HUES6 (cell line): ENCODE data around the gene COG8.
A peak's percentile ranks its signal among the peaks of the same experiment; 100 is the strongest.

Experiments used
- H3K27ac ChIP-seq: 2 replicates; pipeline ENCODE4 v1.7.0; 2013; ENCODE audit warnings: low read depth, mild to moderate bottlenecking, low read length, inconsistent platforms
- H3K27me3 ChIP-seq: 2 replicates; pipeline ENCODE4 v1.6.1; 2013; ENCODE audit warnings: low read length; ENCODE audit not compliant: control insufficient read depth, insufficient read depth
- H3K36me3 ChIP-seq: 2 replicates; pipeline ENCODE4 v1.6.1; 2013; ENCODE audit warnings: low read length; ENCODE audit not compliant: control insufficient read depth, insufficient read depth
- H3K4me1 ChIP-seq: 2 replicates; pipeline ENCODE4 v1.6.1; 2013; ENCODE audit warnings: low read length; ENCODE audit not compliant: control insufficient read depth, insufficient read depth
- H3K4me3 ChIP-seq: 2 replicates; pipeline ENCODE4 v1.5.1; 2013; ENCODE audit warnings: low read depth, low read length
- H3K9ac ChIP-seq: one replicate; pipeline ENCODE4 v1.6.1; 2013; ENCODE audit warnings: mild to moderate bottlenecking, low read length
- H3K9me3 ChIP-seq: 2 replicates; pipeline ENCODE4 v1.6.1; 2013; ENCODE audit warnings: low read depth, low read length; ENCODE audit not compliant: control insufficient read depth, insufficient read depth

Gene COG8

DNA sequence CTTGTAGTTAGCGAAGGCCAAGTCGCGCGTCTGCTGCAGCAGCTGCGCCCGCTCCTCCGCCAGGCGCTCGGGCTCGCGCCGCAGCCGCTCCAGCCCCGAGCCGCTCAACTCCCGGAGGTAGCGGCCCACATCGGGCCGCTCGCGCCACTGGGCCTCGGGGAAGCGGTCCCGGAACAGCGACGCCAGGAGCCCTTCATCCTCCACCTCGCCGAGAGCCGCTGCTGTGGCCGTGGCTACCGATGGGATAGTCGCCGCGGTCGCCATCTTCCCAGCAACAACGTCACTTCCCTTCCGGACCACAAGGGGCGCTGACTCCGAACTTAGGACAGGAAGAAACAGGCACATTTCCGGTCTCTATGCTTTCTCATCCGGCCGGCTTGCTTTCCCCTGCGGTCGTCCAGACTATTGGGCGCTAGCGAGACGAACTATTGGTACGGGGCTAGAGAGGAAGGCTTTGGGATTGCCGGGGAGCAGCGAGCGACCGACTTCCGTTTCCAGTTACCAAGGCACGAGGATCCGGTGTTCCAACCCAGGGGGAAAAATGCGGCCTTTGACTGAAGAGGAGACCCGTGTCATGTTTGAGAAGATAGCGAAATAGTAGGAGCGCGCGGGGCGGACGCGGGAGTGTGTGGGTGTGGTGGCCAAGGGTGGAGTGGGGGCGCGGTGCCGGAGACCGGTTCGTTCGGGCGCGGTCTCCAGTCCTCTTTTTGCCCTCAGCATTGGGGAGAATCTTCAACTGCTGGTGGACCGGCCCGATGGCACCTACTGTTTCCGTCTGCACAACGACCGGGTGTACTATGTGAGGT is at the start of gene COG8, which contains the start of gene NIP7:
TSS of gene COG8 (minus strand) at position 276 of the 806 bp plus-strand sequence. CDS start at position 264, 12 bp downstream.
TSS of gene NIP7 (plus strand) at position 484 of the 806 bp plus-strand sequence. CDS start at position 542, 58 bp downstream.
- H3K27ac ChIP-seq = peak within 1 kb of the TSS; percentile 81
- H3K4me1 ChIP-seq = peaks cover 6% of the 10 kb centered on the region; the same call in 1 of the 2 replicates
- H3K4me3 ChIP-seq = peak within 1 kb of the TSS; percentile 85
- peak within 1 kb of the TSS; percentile 97 for H3K9ac ChIP-seq
- H3K36me3 ChIP-seq = peaks cover 62% of the 10 kb centered on the region
- H3K9me3 ChIP-seq = no peaks in the 10 kb centered on the region
- no peaks in the 10 kb centered on the region for H3K27me3 ChIP-seq

- Histone ChIP-seq H3K4me3 (no peak overlapping the region; the same call in 1 of the 2 replicates), H3K36me3 (peaks cover 28% of the 10 kb centered on the region), H3K27me3 (no peaks in the 10 kb centered on the region), H3K9ac (no peak overlapping the region), H3K9me3 (no peaks in the 10 kb centered on the region), H3K27ac (no peak overlapping the region), H3K4me1 (no peaks in the 10 kb centered on the region)
Observed at GRCh38 chr16:69386596-69386995, 47.2 kb upstream of the COG8 start.

DNA sequence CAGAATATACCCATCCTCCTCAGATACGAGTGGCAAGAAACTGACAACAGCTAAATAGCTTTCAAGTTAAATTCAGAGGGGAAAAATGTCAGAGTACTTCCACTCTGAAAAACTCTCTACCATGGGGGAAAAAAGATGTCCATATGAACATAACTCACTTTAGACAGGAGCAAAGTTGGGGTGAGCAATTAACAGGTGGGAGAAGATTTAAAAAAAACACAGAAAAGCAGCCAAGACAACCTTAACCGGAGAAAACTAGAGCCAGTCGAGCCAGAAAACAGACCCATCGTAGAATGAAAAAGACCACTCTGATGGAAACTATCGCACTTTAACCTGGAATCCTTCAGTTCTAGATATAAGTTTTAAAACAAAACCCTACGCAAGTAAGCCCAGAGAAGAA is 45.6 kb upstream of the COG8 start:
- Histone ChIP-seq H3K27me3 (no peaks in the 10 kb centered on the region), H3K9me3 (no peaks in the 10 kb centered on the region), H3K36me3 (peaks cover 41% of the 10 kb centered on the region), H3K4me1 (no peaks in the 10 kb centered on the region), H3K4me3 (peak overlapping the region; percentile 93), H3K27ac (no peak overlapping the region), H3K9ac (peak overlapping the region; percentile 94)

DNA sequence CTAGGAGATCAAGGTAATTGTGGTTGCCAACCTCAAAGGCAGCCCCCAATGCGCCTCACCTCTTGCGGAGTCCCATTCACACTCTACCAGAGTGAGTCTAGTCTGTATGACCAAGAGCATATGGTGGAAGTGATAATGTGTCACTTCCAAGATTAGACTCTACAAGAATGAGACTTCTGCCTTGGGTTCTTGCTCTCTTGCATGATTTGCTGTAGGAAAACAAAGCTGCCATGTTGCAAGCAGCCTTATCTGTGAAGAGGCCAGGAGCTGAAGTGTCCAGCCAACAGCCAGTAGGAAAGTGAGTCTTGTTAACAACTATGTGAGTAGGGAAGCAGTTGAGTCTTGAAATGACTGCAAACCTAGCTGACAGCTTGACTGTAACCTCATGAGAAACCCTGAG is 43.1 kb upstream of the COG8 start:
- Histone ChIP-seq H3K27ac (no peak overlapping the region), H3K4me1 (no peaks in the 10 kb centered on the region), H3K27me3 (no peaks in the 10 kb centered on the region), H3K36me3 (peaks cover 67% of the 10 kb centered on the region), H3K9me3 (no peaks in the 10 kb centered on the region), H3K4me3 (no peak overlapping the region), H3K9ac (no peak overlapping the region)

DNA sequence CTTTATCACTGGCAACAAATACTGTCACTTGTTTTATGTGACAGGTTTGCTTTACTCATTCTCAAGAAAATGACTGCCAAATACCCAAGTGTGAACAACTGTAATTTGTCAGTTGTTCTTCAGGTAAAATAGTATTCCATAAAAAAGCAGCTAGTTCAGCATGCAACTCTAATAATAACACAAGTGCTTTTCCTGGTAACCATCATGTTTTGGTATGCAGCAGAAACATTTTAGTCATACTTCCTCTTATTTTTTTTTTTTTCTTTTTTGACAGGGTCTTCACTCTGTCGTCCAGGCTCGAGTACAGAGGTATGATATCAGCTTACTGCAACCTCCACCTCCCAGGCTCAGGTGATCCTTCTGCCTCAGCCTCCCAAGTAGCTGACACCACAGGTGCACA is 41.9 kb upstream of the COG8 start:
- Histone ChIP-seq H3K4me1 (no peaks in the 10 kb centered on the region), H3K4me3 (no peak overlapping the region), H3K27me3 (no peaks in the 10 kb centered on the region), H3K9me3 (no peaks in the 10 kb centered on the region), H3K9ac (no peak overlapping the region), H3K27ac (no peak overlapping the region), H3K36me3 (peaks cover 68% of the 10 kb centered on the region)

DNA sequence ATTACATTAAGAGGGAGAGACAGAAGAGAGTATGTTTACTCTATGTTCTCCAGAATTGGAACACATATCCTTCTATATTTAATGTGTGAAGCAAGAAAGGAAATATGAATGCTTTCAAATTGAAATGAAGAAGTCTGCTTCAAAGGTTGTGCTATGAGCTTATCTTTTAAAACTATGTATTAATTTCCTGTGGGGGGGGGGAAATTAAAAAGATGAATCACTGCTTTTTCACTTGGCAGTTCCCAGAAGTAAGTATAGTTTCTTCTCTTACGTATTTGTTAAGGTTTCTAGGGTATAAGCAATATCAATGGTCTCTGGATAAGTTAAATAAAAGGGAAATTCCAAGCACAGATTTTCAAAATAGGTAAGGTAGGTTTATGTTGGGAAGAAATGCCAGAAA is 39.4 kb upstream of the COG8 start:
- Histone ChIP-seq H3K36me3 (peaks cover 73% of the 10 kb centered on the region), H3K27me3 (no peaks in the 10 kb centered on the region), H3K9ac (no peak overlapping the region), H3K9me3 (no peaks in the 10 kb centered on the region), H3K27ac (no peak overlapping the region), H3K4me1 (no peaks in the 10 kb centered on the region), H3K4me3 (no peak overlapping the region)

DNA sequence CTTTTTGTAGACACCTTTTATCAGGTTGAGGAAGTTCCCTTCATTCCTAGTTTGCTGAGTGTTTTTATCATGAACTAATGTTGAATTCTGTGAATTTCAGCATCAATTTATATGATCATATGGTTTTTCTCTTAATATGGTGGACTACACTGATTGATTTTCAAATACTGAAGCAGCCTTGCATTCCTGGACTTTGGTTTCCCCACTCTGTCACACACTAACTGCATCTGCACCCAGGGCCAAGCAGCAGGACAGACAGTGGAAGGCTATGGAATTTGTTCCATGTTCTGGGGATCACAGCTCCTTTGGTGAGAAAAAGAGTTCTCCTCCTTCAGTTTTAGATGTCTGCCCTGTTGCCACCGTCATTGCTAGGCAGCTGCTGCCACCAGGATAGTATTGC is 38.7 kb upstream of the COG8 start:
- no peaks in the 10 kb centered on the region for H3K9me3 ChIP-seq
- H3K27me3 ChIP-seq = no peaks in the 10 kb centered on the region
- no peak overlapping the region for H3K9ac ChIP-seq
- no peak overlapping the region for H3K27ac ChIP-seq
- peaks cover 72% of the 10 kb centered on the region for H3K36me3 ChIP-seq
- no peaks in the 10 kb centered on the region for H3K4me1 ChIP-seq
- no peak overlapping the region for H3K4me3 ChIP-seq

GRCh38 chr16:69376393-69377059 is 37.2 kb upstream of the COG8 start:
- H3K4me1 ChIP-seq = no peaks in the 10 kb centered on the region
- no peaks in the 10 kb centered on the region for H3K9me3 ChIP-seq
- no peaks in the 10 kb centered on the region for H3K27me3 ChIP-seq
- peaks cover 72% of the 10 kb centered on the region for H3K36me3 ChIP-seq
- no peak overlapping the region for H3K27ac ChIP-seq
- H3K4me3 ChIP-seq = no peak overlapping the region
- no peak overlapping the region for H3K9ac ChIP-seq

DNA sequence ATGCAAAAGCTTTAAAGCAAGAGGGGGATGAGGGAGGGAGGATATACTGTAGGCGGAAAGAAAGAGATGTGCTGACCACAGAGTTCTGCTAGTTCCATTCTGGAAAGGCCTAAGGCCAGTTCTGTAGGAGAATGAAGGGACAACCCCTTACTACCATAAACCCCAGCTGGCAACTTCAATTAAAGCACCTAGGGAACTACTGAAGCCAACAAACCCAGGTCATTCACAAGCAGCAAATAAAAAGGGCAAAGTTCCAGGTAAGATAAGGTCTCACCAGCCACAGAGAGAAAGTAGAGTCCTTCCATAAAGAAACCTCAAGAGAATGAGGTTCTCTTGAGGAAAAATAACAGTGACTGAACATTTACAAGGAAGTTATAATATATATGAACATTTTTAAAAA is 33.7 kb upstream of the COG8 start:
- peaks cover 69% of the 10 kb centered on the region for H3K36me3 ChIP-seq
- no peaks in the 10 kb centered on the region for H3K9me3 ChIP-seq
- no peaks in the 10 kb centered on the region for H3K4me1 ChIP-seq
- H3K27ac ChIP-seq = no peak overlapping the region
- H3K27me3 ChIP-seq = no peaks in the 10 kb centered on the region
- no peak overlapping the region for H3K4me3 ChIP-seq
- no peak overlapping the region for H3K9ac ChIP-seq

DNA sequence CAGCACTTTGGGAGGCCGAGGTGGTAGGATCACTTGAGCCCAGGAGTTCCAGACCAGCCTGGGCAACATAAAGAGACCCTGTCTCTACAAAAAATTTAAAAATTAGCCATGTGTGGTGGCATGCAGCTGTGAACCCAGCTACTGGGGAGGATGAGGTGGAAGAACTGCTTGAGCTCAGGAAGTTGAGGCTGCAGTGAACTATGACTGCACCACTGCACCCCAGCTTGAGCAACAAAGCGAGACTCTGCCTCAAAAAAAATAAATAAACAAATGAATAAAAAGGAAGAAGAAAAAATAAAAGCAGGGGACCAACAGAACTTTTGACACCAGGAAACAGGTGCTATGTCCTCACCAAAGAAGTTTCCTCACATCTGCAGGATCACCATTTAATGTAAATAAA is 32.2 kb upstream of the COG8 start:
- Histone ChIP-seq H3K27me3 (no peaks in the 10 kb centered on the region), H3K36me3 (peaks cover 76% of the 10 kb centered on the region), H3K9ac (no peak overlapping the region), H3K4me1 (no peaks in the 10 kb centered on the region), H3K27ac (no peak overlapping the region), H3K9me3 (no peaks in the 10 kb centered on the region), H3K4me3 (no peak overlapping the region)

DNA sequence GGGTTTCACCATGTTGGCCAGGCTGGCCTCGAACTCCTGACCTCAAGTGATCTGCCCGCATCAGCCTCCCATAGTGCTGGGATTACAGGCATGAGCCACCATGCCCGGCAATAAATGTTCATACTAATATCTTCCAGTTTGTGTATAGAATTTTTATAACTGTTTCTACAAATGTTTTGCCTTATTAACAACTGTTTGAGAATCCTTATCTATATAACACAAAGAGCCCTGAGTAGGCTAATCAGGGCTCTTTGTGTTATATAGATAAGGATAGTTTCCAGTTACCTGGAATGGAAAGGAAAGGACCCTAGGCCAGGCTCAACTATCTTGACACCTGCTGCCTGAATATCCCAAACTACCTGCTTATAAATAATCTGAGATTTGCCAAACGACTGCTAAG is 29.5 kb upstream of the COG8 start:
- no peak overlapping the region for H3K27ac ChIP-seq
- peaks cover 88% of the 10 kb centered on the region for H3K36me3 ChIP-seq
- H3K9ac ChIP-seq = no peak overlapping the region
- no peak overlapping the region for H3K4me3 ChIP-seq
- H3K9me3 ChIP-seq = no peaks in the 10 kb centered on the region
- H3K4me1 ChIP-seq = no peaks in the 10 kb centered on the region
- no peaks in the 10 kb centered on the region for H3K27me3 ChIP-seq
